DMS114 treated with DMSO at 0.1 percent for 48 hours (cell line): ENCODE measurements around the gene GRAP2.
"Not testable (repeated sequence)": the region's sequence is repeated elsewhere in the genome, so short reads cannot be mapped to it uniquely, and the experiment has no call there.

Source experiments
- DNase-seq: peaks from one replicate; lab custom pipeline; 2025; ENCODE audit not compliant: unreplicated experiment; lab: John Stamatoyannopoulos, UW

GRAP2 gene

DNA sequence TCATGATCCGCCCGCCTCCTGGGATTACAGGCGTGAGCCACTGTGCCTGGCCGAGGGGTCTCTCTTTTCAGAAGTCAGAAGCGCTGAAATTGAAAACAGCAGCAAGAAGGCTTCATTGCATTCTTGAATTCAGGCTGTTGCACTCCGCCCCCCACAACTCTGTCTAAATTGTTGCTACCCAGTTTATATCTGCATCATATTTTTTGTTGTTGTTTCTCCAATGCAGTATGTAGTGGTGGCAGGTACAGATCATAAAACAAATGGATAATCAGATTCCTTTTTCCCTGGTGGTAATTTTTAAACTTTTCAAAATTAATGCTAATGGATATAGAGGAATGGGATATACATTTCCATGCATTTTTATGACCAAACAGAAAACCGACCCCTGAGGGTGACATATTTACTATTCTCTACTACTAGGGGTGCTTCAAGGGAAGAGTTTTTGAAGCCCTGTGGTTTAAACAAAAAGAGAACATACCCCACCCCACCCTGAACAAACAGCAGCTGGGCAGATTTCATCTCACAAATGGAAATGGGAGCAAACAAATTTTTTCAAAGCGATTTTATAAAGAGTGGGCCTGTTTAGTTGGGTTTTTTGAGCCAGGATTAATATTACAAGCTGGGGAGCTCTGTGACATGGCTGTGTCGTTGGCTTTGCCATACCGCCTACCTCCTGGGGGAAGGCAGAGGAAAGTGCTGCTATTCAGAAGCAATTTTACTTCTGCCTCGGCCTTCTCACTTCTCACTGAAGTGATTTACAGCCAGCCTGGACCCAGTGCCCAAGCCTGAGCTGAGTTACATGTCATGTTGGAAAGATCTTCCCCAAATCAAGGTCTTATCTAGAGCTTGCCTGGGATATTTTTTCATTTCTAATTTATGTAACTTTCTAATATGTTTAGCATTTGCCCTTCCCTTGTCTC, 43.3 kb downstream of the GRAP2 start:
- DNase-seq = no peak

DNA sequence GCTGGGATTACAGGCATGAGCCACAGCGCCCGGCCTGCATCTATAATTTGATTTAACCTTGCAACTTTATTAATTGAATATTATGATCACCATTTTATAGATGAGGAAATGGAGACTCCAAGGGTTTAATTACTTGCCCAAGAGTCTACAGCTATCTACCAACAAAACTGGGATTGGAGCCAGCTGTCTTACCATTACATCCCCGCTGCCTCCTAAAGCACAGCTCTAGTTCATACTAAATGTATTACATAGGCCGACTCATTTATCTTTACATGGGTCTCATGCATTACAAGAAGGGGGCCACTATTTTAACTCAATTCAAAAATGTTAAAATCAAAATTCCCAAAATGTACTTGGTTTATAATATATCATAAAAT, 45.2 kb downstream of the GRAP2 start:
- no peak for DNase-seq

DNA sequence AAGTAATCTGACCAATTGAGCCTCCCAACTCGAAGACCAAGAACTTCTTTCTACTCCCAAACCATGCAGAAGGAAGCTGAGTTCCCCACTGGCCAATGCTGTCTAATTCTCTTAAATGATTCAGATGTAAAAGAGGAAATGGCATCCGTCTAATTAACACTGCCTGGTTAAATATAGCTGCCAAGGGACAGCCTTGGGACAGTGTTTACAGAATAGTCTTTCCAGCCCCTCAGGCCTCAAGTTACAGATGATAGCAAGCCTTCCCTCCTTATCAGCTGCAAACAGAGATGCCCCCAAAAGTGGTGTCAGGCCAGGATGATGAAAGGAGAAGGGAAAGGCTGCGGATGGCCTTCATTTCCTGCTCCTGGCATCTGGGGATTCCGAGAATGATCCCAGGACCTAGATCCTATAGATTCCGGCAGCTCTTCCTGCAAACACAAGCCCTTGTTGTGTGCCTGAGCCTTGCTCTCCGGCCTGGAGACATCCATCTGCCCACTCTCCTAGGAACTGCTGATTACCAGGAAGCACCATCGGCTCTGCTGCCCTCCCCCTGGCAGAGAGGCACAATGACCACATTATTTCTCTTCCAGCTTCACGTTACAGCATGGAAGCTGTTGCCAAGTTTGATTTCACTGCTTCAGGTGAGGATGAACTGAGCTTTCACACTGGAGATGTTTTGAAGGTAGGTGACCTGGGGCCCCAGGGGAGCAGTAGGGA, 45.8 kb downstream of the GRAP2 start:
- no peak for DNase-seq

DNA sequence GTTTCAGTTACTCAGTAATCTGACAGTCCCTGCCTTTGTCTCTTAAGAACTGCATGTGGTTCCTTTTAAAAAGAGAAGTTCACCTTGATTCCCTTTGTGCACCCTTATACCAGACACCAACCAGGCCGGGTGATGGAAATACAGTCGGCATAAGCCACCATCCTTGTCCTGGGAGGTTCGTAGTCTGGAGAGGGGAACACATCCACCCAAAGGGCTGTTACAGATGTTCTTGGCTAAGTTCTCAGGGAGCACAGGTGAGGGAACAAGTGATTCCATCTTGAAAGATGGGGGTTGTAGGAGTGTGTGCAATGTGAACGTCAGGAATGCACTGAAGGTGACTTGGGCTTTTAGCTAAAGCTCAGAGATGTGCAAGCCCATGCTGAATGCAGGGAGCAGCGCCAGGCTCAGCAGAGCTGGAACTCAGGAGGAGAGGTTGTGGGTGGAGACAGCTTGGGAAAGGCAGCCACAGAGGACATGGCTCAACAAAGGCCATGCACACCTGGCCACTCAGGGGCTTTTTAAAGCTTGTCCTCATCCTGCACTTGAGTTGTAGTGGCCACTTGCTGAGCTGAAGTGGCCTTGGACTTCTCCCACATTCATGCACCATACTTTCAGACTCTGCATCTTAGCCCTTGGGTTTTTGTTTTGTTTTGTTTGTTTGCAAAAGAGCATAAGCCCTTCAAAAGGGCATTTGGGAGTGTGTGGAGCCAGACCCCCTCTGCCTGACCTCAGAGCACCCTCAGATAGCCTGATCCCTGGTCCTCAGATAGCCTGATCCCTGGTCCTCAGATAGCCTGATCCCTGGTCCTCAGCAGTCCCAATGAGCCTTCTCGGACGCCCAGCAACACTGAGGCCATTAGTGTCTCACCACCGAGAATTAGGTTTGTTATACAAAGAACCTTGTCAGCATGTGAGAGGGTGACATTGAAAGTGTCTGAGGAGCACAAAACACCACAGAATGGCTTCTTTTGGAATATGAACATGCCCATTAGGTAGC, 46.6 kb downstream of the GRAP2 start:
- DNase-seq = no peak

DNA sequence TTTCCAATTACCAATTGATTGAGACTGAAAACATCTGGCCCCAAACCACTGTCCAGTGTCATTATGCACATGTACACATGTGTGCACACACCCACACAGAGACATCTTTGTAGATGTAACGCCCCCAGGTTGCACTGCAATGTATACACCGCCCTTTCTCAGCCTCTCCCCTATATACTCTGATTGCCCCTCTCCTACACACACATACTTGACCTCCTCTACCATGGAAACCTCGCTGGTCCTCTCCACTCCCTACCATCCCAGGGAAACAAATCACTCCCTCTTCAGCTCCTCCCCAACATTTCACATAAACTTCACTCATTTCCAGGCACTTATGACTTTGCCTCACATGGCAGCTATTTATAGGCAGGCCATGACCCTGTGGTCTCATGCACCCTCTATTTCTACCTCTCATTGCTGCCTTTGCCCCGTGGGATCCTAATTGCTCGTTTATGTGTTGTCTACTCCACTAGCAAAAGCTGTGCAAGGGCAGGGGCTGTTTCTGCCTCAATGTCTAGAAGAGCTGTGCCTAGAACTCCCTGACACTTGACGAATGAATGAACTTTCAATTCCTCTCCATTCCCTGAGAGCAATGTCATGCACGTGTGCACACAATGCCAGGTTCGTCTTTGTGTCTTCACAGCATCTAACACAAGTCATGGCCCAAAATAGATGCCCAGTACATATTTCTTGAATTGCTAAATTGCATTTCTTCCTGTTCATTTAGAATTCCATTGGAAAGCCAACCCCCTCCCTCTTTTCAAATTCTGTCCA, 49.3 kb downstream of the GRAP2 start:
- no peak for DNase-seq

DNA sequence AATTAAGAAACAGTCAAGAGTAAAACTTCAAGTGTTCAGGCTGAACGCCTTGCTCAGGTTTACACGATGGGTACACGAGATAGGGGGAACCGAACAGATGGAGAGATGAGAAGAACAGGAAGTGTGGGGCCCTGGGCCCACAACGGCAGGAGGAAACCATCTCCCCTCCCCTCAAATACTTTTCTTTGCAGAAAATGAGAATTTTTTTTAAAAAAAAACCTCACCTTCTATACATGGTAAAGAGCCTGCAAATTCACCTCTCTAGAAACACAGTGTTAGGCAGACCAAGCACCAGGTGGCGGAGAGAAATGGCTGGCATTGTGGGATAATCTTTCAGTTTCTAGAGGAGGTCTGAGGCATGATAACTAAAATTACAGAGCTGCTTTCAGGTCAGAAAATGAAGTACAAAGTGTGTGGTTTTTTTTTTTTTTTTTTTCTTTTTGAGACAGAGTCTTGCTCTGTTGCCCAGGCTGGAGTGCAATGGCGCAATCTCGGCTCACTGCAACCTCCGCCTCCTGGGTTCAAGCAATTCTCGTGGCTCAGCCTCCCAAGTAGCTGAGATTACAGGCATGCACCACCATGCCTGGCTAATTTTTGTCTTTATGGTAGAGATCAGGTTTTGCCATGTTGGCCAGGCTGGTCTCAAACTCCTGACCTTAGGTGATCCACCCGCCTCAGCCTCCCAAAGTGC, 50.9 kb downstream of the GRAP2 start:
- not testable (repeated sequence) for DNase-seq

DNA sequence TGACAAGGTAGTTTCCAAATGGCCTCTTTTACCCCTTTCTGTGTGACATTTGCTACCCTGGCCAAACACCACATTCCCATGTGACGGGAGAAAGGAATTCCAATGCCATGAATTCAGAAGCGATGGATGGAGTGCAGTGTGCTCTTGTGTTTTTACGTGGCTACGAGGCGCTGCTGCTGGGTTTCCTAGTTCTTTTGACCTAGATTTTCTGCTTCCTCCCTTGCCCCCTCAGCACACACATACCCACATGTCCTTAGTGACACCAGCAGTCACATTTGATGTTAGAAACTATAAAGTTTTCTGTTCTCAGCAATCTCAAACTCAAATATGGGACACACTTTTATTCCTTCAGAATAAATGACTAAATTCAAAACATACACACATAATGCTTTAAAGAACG, 51.5 kb downstream of the GRAP2 start:
- DNase-seq = no peak

DNA sequence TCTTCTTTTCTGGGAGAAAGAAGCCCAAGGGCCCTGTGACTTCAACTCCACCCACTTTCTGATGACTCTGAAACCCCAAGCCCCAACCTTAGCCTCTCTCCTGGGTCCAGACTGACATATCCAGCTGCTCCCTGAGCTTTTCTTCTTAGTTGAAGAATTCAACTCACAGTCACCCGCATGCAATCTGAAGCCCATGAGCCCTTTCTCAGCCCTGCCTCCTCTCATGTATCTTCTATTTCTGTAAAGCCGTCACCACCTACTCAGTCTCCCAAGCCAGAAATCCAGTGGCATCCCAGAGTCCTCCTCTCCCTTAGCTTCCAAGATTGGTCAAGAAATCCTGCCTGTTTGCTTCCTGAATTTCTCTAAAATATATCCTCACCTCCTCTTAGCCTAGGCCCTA, 52.2 kb downstream of the GRAP2 start:
- DNase-seq = no peak

DNA sequence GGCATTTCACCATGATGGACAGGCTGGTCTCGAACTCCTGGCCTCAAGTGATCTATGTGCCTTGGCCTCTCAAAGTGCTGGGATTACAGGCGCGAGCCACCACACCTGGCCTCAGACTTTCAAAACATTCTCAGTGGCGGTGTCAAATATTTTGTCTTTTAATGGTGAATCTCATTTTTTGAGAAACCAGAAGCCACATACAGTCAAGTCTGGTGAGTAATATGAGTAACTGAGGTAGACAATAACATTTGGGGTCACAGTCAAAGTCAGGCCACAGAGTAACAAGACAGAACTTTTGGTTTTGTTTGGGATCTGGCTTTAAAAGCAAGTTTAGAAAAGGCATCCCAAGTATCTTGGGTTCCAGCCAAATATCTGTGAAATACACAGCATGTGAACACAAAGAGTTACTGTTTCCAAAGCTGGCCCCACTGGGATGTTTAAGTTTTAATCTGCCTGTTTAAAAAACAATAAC, 53.7 kb downstream of the GRAP2 start:
- DNase-seq = no peak

DNA sequence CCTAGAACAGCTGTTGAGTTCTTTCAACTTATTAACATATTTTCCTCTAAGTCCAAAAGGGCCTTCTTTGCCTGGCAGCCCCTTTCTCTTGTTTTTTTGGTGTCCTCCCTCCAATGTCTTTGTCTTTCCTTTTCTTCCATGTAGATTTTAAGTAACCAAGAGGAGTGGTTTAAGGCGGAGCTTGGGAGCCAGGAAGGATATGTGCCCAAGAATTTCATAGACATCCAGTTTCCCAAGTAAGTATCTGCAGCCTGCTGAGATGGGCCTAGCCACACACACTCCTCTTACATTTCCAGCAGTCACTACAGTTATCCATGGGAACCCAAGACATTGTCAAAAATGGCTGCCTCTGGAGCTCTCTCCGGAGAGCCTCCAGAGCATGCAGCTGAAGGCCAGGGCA, 54.8 kb downstream of the GRAP2 start:
- no peak for DNase-seq

DNA sequence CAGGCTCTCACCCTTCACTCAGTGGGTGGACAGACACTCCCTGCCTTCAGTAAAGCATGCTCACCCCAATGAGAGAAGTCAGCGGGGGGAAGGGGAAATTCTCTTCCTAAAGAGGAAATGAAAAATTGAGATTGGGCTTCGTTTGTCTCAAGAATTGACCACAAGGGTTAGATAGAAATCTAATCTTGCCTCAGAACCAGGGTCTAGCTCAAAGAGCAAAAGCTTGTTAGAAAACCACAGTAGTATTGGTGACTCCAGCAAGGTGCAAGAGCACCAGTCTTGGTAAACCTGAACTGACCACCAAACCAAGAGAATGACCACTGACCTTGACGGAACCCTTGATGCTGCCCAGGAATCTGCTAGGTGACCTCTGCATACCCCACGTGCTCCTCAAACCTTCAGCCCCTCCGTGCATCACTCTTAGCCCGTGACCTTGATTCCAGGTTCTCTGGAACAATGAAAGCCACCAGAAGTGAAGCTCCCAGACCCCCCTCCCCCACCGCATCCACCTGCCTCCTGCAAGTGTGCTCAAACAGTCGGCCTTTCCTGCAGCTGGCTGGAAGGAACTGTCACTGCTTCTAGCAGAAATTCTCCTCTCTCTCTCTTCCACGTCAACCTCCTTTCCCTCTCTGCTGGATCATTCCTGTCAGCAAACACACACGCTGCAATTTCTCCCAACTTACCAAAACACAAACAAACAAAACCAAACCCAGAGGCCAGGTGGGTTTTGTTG, 56.2 kb downstream of the GRAP2 start:
- DNase-seq = no peak

DNA sequence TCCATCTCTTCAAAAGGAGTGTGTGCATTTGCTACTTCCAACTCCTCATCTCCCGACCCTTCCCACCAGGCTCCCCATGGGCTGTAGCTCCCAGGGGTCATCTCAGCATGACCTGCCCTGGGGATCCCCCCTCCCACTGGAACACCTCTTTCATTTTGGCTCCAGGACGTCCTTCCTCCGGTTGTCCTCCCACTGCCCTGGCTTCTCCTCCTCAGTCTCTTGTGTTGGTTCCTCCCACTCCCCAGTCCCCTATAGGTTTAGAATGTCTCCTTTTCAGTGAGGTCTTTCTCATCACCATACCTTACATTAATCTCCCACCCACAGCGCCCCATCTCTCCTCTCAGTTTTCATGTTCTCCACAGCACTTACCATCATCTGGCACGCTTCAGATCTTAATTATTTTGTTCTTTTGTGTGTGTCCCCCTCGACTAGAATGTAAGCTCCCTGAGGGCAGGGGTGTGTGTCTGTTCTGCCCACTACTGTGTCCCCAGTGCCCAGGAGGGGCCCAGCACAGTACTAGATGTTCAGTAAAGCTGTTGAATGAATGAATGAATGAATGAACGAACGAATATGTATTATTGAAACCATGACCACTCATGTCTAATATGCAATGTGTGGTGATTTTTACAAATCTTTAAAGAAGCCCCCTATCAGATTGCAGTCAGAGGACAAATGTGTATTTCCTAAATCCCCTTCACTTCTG, 57.3 kb downstream of the GRAP2 start:
- DNase-seq = no peak

DNA sequence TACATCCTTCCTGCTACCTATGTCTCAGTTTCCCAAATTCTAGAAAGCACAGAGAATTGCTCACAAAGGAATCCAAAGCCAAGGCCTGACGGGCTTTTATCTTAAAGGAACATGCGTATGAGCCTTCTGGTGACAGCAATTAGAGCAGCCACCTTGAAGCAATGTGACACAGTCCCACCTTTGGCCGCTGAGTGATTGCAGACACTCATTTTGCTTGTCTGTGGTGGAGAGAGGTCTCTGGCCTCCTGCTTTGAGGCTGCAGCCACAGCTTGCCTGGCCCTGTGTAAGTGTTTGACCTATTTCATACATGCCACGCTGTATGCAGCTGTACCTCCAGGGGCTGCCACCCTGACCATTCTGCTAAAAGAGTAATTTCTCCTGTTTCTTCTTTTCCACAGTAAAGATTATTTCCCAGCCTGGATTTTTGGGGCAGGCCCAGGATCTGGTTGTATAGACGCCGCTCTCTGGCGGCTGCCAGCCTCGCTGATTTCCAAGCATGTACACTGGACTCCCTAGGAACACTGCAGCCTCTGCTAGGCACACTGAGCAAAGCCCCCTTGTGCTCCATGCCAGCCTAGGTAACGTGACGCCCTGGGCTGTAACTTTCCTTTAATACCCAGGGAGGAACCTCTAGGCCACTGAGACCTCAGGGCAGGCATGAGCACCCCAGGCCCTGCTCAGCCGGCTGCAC, 58.2 kb downstream of the GRAP2 start:
- no peak for DNase-seq

DNA sequence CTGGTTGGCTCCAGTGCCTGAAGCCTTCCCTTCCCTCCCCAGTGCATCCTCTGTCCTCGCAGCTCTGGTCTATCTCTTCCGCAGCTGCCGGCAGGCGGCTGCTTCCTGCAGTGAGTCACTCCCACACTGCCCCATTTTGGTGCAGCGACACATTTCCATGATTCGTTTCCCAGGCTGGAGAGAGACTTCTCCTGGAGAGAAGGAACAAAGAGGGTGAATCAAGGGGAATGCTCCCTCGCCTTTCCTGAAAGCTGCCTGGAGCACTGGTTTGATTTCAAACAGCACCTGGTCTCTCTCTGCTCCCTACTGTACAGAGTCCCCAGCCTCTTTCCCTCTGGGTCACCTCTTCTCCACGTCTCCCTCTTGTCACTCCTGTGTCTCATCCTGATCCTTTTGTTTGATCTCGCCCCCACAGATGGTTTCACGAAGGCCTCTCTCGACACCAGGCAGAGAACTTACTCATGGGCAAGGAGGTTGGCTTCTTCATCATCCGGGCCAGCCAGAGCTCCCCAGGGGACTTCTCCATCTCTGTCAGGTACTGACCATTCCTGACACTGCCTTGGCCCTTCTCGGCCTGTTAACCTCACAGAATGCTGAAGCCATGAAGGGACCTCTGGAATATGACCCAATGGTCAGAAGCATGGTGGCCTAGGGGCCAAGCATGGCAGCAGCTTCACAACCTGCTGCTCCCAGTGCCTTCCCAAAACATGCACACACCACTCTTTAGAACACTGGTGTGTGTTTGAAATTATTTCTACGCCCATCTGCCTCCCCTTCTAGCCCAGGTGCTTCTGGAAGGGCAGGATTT, 59.0 kb downstream of the GRAP2 start, which contains the start of gene TMA7B:
TSS of gene TMA7B (plus strand) at position 758 of the 808 bp plus-strand sequence. CDS start 3,978 bp downstream, outside the sequence.
- DNase-seq = no peak

DNA sequence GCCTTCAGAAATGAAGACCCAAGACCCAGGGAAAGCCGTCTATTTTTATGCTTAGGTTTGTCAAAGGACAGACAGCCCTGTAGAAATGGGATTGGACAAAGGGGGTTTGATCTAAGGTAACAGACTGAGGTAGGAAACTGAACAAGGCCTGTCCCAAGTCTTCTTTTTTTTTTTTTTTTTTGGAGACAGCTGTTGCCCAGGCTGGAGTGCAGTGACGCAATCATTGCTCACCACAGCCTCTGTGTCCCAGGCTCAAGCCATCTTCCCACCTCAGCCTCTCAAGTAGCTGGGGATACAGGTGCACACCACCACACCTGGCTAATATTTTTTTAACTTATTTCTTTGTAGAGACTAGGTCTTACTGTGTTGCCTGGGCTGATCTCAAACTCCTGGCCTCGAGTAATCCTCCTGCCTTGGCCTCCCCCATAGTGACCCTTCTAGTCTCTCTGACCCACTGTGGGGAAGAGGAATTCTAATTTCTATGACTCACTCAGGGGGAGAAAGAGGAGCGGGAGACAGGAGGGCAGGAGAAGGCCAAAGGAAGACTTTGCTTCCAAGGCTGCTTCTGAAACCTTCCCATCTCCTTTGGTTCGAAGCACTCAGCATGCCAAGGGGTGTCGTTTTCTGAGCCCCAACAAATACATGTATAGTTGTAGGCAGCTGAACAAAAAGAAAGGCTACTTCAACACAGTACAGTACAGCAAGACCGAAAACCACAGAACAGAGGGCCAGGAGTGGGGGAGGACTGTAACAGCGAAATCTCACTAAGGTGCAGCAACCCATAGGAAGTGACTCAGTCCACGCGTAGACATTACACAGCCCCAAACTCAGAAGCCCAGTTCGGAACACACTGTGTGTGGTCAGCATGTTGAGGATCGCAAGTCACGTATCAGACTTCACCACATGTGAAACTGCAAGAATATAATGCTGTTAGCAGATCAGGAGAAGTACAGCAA, 60.2 kb downstream of the GRAP2 start:
- no peak for DNase-seq

DNA sequence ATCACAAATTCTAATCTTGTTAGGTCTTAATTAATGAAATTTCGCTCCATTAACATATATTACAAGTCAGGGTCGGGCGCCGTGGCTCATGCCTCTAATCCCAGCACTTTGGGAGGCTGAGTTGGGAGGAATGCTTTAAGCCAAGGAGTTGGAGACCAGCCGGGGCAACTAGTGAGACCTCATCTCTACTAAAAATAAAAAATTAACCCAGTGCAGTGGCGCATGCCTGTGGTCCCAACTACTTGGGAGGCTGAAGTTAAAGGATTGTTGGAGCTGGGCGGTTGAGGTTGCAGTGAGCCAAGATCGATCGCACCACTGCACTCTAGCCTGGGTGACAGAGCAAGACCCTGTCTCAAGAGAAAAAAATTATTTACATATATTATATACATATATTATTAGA, 61.2 kb downstream of the GRAP2 start:
- no peak for DNase-seq
